ENCODE data around the gene CD300C. TPM values are rescaled to one million over a fixed set of nuclear protein-coding genes. Genes with fewer than 3 reads are reported as not detected.

CD300C gene
- total RNA-seq, 2 donors from 2014 or later, result 0.52 TPM; not detected in 1

- no peak overlapping the region for H3K27ac ChIP-seq
- WGBS, 2 donors, result 52 to 57% methylated on average over 20 to 23 of the region's 23 CpGs
- H3K36me3 ChIP-seq (replicated peaks in 1 of 2; ENCODE audit: insufficient read depth in 1 of 2, low read depth in 2 of 2), result no peaks in the 10 kb centered on the region
- no peaks in the 10 kb centered on the region for H3K27me3 ChIP-seq
- intact Hi-C loops (cut with DNase I), result no loop called here
- no peak overlapping the region for H3K4me3 ChIP-seq
- no peak for DNase-seq
- H3K4me1 ChIP-seq, result no peaks in the 10 kb centered on the region
- TF ChIP-seq POLR2A (IDR thresholded peaks at IDR 0.05), result no peak
- TF ChIP-seq CTCF (IDR thresholded peaks at IDR 0.05), result no peak
- no peaks in the 10 kb centered on the region for H3K9me3 ChIP-seq
- ATAC-seq, result no peak
These were observed 4.5 kb downstream of the CD300C start for GRCh38 chr17:74541176-74542111.

- DNase-seq (no peak), ATAC-seq (no peak)
- TF ChIP-seq POLR2A (IDR thresholded peaks at IDR 0.05) (no peak), CTCF (IDR thresholded peaks at IDR 0.05) (no peak)
- Histone ChIP-seq H3K9me3 (no peaks in the 10 kb centered on the region), H3K27me3 (no peaks in the 10 kb centered on the region), H3K27ac (no peak overlapping the region), H3K4me1 (no peaks in the 10 kb centered on the region), H3K36me3 (replicated peaks in 1 of 2; ENCODE audit: insufficient read depth in 1 of 2, low read depth in 2 of 2) (no peaks in the 10 kb centered on the region), H3K4me3 (no peak overlapping the region)
- 34 to 48% methylated on average over 9 of the region's 10 CpGs for WGBS, 2 donors
- intact Hi-C loops (cut with DNase I), result no loop called here
These were observed 6.6 kb downstream of the CD300C start for GRCh38 chr17:74539281-74539820.

- WGBS, 2 donors, result 44 to 64% methylated on average over 3 of the region's 3 CpGs
- Histone ChIP-seq H3K4me3 (no peak overlapping the region), H3K27me3 (no peaks in the 10 kb centered on the region), H3K4me1 (no peaks in the 10 kb centered on the region), H3K9me3 (no peaks in the 10 kb centered on the region), H3K36me3 (replicated peaks in 1 of 2; ENCODE audit: insufficient read depth in 1 of 2, low read depth in 2 of 2) (no peaks in the 10 kb centered on the region), H3K27ac (no peak overlapping the region)
- intact Hi-C loops (cut with DNase I), result no loop called here
- TF ChIP-seq POLR2A (IDR thresholded peaks at IDR 0.05) (no peak), CTCF (IDR thresholded peaks at IDR 0.05) (no peak)
- DNase-seq (no peak), ATAC-seq (no peak)
These were observed 9.0 kb downstream of the CD300C start for GRCh38 chr17:74536890-74537289.

- intact Hi-C loops (cut with DNase I), result no loop called here
- DNase-seq, result peak in 3 of 4 donors; percentile 8 to 78 (median 19)
- no peaks in the 10 kb centered on the region for H3K36me3 ChIP-seq (replicated peaks in 1 of 2; ENCODE audit: insufficient read depth in 1 of 2, low read depth in 2 of 2)
- WGBS, 2 donors, result 55 to 61% methylated on average over 10 of the region's 10 CpGs
- no peaks in the 10 kb centered on the region for H3K9me3 ChIP-seq
- peak overlapping the region in 1 of 4 donors; percentile 41 for H3K27ac ChIP-seq
- H3K4me1 ChIP-seq, result no peaks in the 10 kb centered on the region
- no peaks in the 10 kb centered on the region for H3K27me3 ChIP-seq
- no peak overlapping the region for H3K4me3 ChIP-seq
- TF ChIP-seq POLR2A (IDR thresholded peaks at IDR 0.05), result peak in 2 of 3 donors; percentile 19 to 52
- no peak for TF ChIP-seq CTCF (IDR thresholded peaks at IDR 0.05)
- ATAC-seq, result no peak
These were observed 13.8 kb downstream of the CD300C start for GRCh38 chr17:74532115-74532514.

Data from body of pancreas (tissue), 4 donors.